Measurements from ENCODE around the gene FBRSL1. TPM values are rescaled to one million over a fixed set of nuclear protein-coding genes. Genes with fewer than 3 reads are reported as not detected.

The FBRSL1 gene
- total RNA-seq, 1 donor, result 13.5 TPM

GRCh38 chr12:132492951-132493350, 3.0 kb downstream of the FBRSL1 start:
- no peak overlapping the region for H3K4me3 ChIP-seq (ENCODE audit: low read length)

GRCh38 chr12:132493482-132494178, 3.7 kb downstream of the FBRSL1 start:
- Histone ChIP-seq H3K4me1 (ENCODE audit: insufficient read depth, low read length) (peaks cover 69% of the 10 kb centered on the region), H3K9me3 (ENCODE audit: low read depth, low read length) (no peaks in the 10 kb centered on the region), H3K4me3 (ENCODE audit: low read length) (no peak overlapping the region), H3K27me3 (ENCODE audit: insufficient read depth, low read length) (no peaks in the 10 kb centered on the region)

More at GRCh38 chr12:132492951-132493350, 3.0 kb downstream of the FBRSL1 start:
- no peaks in the 10 kb centered on the region for H3K27me3 ChIP-seq (ENCODE audit: insufficient read depth, low read length)
- no peaks in the 10 kb centered on the region for H3K9me3 ChIP-seq (ENCODE audit: low read depth, low read length)
- H3K4me1 ChIP-seq (ENCODE audit: insufficient read depth, low read length), result peaks cover 74% of the 10 kb centered on the region

- peaks cover 72% of the 10 kb centered on the region for H3K4me1 ChIP-seq (ENCODE audit: insufficient read depth, low read length)
- no peak overlapping the region for H3K4me3 ChIP-seq (ENCODE audit: low read length)
- no peaks in the 10 kb centered on the region for H3K9me3 ChIP-seq (ENCODE audit: low read depth, low read length)
- no peaks in the 10 kb centered on the region for H3K27me3 ChIP-seq (ENCODE audit: insufficient read depth, low read length)
Measured at GRCh38 chr12:132494294-132495164, 4.6 kb downstream of the FBRSL1 start.

GRCh38 chr12:132495165-132495544, 5.2 kb downstream of the FBRSL1 start:
- no peaks in the 10 kb centered on the region for H3K27me3 ChIP-seq (ENCODE audit: insufficient read depth, low read length)
- no peaks in the 10 kb centered on the region for H3K9me3 ChIP-seq (ENCODE audit: low read depth, low read length)
- no peak overlapping the region for H3K4me3 ChIP-seq (ENCODE audit: low read length)
- peaks cover 76% of the 10 kb centered on the region for H3K4me1 ChIP-seq (ENCODE audit: insufficient read depth, low read length)

- H3K27me3 ChIP-seq (ENCODE audit: insufficient read depth, low read length), result no peaks in the 10 kb centered on the region
- H3K4me1 ChIP-seq (ENCODE audit: insufficient read depth, low read length), result peaks cover 81% of the 10 kb centered on the region
- no peaks in the 10 kb centered on the region for H3K9me3 ChIP-seq (ENCODE audit: low read depth, low read length)
- H3K4me3 ChIP-seq (ENCODE audit: low read length), result no peak overlapping the region
Measured at GRCh38 chr12:132495629-132496357, 5.8 kb downstream of the FBRSL1 start.

GRCh38 chr12:132496358-132496669, 6.4 kb downstream of the FBRSL1 start:
- Histone ChIP-seq H3K4me3 (ENCODE audit: low read length) (no peak overlapping the region), H3K27me3 (ENCODE audit: insufficient read depth, low read length) (no peaks in the 10 kb centered on the region), H3K9me3 (ENCODE audit: low read depth, low read length) (no peaks in the 10 kb centered on the region), H3K4me1 (ENCODE audit: insufficient read depth, low read length) (peaks cover 77% of the 10 kb centered on the region)

GRCh38 chr12:132496710-132497109, 6.8 kb downstream of the FBRSL1 start:
- H3K27me3 ChIP-seq (ENCODE audit: insufficient read depth, low read length), result no peaks in the 10 kb centered on the region
- no peaks in the 10 kb centered on the region for H3K9me3 ChIP-seq (ENCODE audit: low read depth, low read length)
- peaks cover 73% of the 10 kb centered on the region for H3K4me1 ChIP-seq (ENCODE audit: insufficient read depth, low read length)
- H3K4me3 ChIP-seq (ENCODE audit: low read length), result no peak overlapping the region

- H3K4me1 ChIP-seq (ENCODE audit: insufficient read depth, low read length), result peaks cover 69% of the 10 kb centered on the region
- H3K4me3 ChIP-seq (ENCODE audit: low read length), result no peak overlapping the region
- H3K27me3 ChIP-seq (ENCODE audit: insufficient read depth, low read length), result no peaks in the 10 kb centered on the region
- H3K9me3 ChIP-seq (ENCODE audit: low read depth, low read length), result no peaks in the 10 kb centered on the region
Measured at GRCh38 chr12:132497514-132498405, 7.8 kb downstream of the FBRSL1 start.

GRCh38 chr12:132498931-132499330, 9.0 kb downstream of the FBRSL1 start:
- no peaks in the 10 kb centered on the region for H3K9me3 ChIP-seq (ENCODE audit: low read depth, low read length)
- peaks cover 64% of the 10 kb centered on the region for H3K4me1 ChIP-seq (ENCODE audit: insufficient read depth, low read length)
- no peaks in the 10 kb centered on the region for H3K27me3 ChIP-seq (ENCODE audit: insufficient read depth, low read length)
- no peak overlapping the region for H3K4me3 ChIP-seq (ENCODE audit: low read length)

GRCh38 chr12:132500142-132500855, 10.3 kb downstream of the FBRSL1 start:
- peaks cover 64% of the 10 kb centered on the region for H3K4me1 ChIP-seq (ENCODE audit: insufficient read depth, low read length)
- no peaks in the 10 kb centered on the region for H3K27me3 ChIP-seq (ENCODE audit: insufficient read depth, low read length)
- no peak overlapping the region for H3K4me3 ChIP-seq (ENCODE audit: low read length)
- H3K9me3 ChIP-seq (ENCODE audit: low read depth, low read length), result no peaks in the 10 kb centered on the region

GRCh38 chr12:132500856-132501180, 10.9 kb downstream of the FBRSL1 start:
- H3K4me3 ChIP-seq (ENCODE audit: low read length), result no peak overlapping the region
- H3K4me1 ChIP-seq (ENCODE audit: insufficient read depth, low read length), result peaks cover 64% of the 10 kb centered on the region
- H3K27me3 ChIP-seq (ENCODE audit: insufficient read depth, low read length), result no peaks in the 10 kb centered on the region
- H3K9me3 ChIP-seq (ENCODE audit: low read depth, low read length), result no peaks in the 10 kb centered on the region

- Histone ChIP-seq H3K4me1 (ENCODE audit: insufficient read depth, low read length) (peaks cover 65% of the 10 kb centered on the region), H3K27me3 (ENCODE audit: insufficient read depth, low read length) (no peaks in the 10 kb centered on the region), H3K9me3 (ENCODE audit: low read depth, low read length) (no peaks in the 10 kb centered on the region), H3K4me3 (ENCODE audit: low read length) (no peak overlapping the region)
Measured at GRCh38 chr12:132501204-132501940, 11.4 kb downstream of the FBRSL1 start.

GRCh38 chr12:132502149-132502881, 12.4 kb downstream of the FBRSL1 start:
- Histone ChIP-seq H3K4me3 (ENCODE audit: low read length) (no peak overlapping the region), H3K27me3 (ENCODE audit: insufficient read depth, low read length) (no peaks in the 10 kb centered on the region), H3K9me3 (ENCODE audit: low read depth, low read length) (no peaks in the 10 kb centered on the region), H3K4me1 (ENCODE audit: insufficient read depth, low read length) (peaks cover 68% of the 10 kb centered on the region)

All from mononuclear cell (primary cell).